ENCODE results near the gene BCAN. TPM values are rescaled to one million over a fixed set of nuclear protein-coding genes. Genes with fewer than 3 reads are reported as not detected.

Gene BCAN
- total and polyA plus RNA-seq, 2 of the 4 experiments (the other 2 are of a cell fraction) = 0.07 TPM; not detected in 1

DNA sequence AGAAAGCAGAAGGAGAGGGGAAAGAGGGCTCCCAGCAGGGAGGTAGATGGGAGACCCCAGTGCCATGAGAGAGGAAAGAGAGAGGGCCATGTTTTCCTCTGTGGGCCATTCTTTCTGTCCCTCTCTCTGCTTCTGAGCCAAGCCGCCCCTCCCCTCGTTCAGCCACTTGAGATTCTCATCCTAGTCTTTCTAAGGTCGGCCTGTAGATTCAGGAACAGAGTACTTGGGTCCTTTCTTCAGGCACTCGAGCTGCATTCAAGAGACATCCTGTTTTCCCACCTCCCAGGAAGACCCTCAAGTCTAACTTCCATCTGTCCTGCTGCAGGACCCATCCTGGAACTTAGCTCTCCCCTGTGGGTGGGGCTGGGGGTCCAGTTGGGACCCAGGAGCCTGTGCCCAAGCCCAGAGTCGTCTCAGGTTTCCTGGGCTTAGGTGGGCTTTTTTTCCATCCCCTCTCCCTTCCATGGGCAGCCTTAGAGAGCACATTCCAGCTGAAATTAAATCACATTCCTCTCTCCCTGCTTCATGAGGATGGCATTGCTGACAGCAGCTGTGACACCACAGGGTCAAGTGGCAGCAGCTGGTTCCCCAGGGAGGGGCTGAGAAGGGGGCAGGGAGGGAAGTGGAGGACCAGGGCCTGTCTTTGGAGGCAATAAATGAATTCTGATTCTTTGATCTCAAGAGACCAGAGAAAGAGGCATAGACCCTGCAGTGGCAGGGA lies 22.3 kb downstream of the BCAN start:
- peak overlapping the region; percentile 97 for H2BK20ac ChIP-seq (ENCODE audit: low read depth, low read length)
- peak; percentile 58 for DNase-seq

More for the DNA sequence above, 22.3 kb downstream of the BCAN start:
- Histone ChIP-seq H3K9me3 (ENCODE audit: control insufficient read depth, insufficient read depth, low read length) (no peaks in the 10 kb centered on the region), H3K4ac (ENCODE audit: low read depth, low read length) (peak overlapping the region; percentile 87), H2BK5ac (ENCODE audit: low read depth, low read length, poor library complexity, severe bottlenecking) (peak overlapping the region; percentile 95), H4K5ac (ENCODE audit: low read depth, low read length) (peak overlapping the region; percentile 71), H3K18ac (ENCODE audit: low read depth, low read length) (peak overlapping the region; percentile 77), H3K23ac (ENCODE audit: low read depth, low read length) (peak overlapping the region; percentile 73), H3K9me1 (ENCODE audit: insufficient read depth, low read length) (peaks cover 28% of the 10 kb centered on the region), H4K20me1 (ENCODE audit: insufficient read depth, low read length) (no peaks in the 10 kb centered on the region), H3K27me3 (ENCODE audit: control insufficient read depth, insufficient read depth, low read length) (no peaks in the 10 kb centered on the region), H3K36me3 (ENCODE audit: control insufficient read depth, insufficient read depth, low read length) (no peaks in the 10 kb centered on the region), H4K8ac (ENCODE audit: low read depth in 2 of 2, low read length in 2 of 2) (peak overlapping the region; percentile 75 to 97; a peak in 3 of 4 replicates), H2AK9ac (replicated peaks; ENCODE audit: low read depth, low read length, poor library complexity) (peak overlapping the region; percentile 93), H2BK15ac (ENCODE audit: low read depth, low read length) (peak overlapping the region; percentile 87; the same call in 2 of the 3 replicates), H3K9ac (ENCODE audit: low read depth, low read length) (peak overlapping the region; percentile 54), H2AFZ (replicated peaks; ENCODE audit: low read length, poor library complexity) (peak overlapping the region; percentile 83), H4K91ac (ENCODE audit: insufficient read depth, low read depth, low read length) (peak overlapping the region; percentile 97), H2BK120ac (ENCODE audit: low read depth, low read length) (peak overlapping the region; percentile 96), H3K27ac (ENCODE audit: insufficient read depth, low read length) (peak overlapping the region; percentile 76), H3K14ac (replicated peaks; ENCODE audit: low read depth, low read length) (peak overlapping the region; percentile 89), H3K4me1 (ENCODE audit: control insufficient read depth, insufficient read depth, low read length) (peaks cover 66% of the 10 kb centered on the region), H3K79me1 (ENCODE audit: low read depth in 1 of 2, low read length in 2 of 2) (peaks cover 0 to 39% of the 10 kb centered on the region in 2 experiments; a peak in 2 of 4 replicates), H3K56ac (ENCODE audit: extremely low read depth, insufficient read depth, low read length) (peak overlapping the region; percentile 80), H2AK5ac (ENCODE audit: low read depth, low read length) (peak overlapping the region; percentile 97), H3K4me3 (ENCODE audit: insufficient read depth, low read depth, low read length) (no peak overlapping the region), H3K4me2 (ENCODE audit: low read depth, low read length) (peak overlapping the region; percentile 26)
- BruUV-seq (replicated peaks) = no TSS peak
- ChIA-PET CTCF (interaction anchor here (1.1 kb wide), 1 partner anchor 13 kb away, joined by 3 read pairs; no protein-coding TSS in a partner anchor), POLR2A (ENCODE audit: unreplicated experiment) (interaction anchor here (0.6 to 2.1 kb wide), 3 partner anchors 9 to 17 kb away, joined by 3 to 22 read pairs (median 5); partner anchors contain the start of gene NES)
- dilution Hi-C loops (cut with HindIII; ENCODE audit: low sequenced_read_pairs, unreplicated experiment) (no loop called here), intact Hi-C loops (cut with micrococcal nuclease) (no loop called here), in situ Hi-C loops (cut with MboI; ENCODE audit: low sequenced_read_pairs) (no loop called here)
- TF ChIP-seq CEBPB (IDR thresholded peaks at IDR 0.05; ENCODE audit: low read depth, low read length) = no peak
- TF ChIP-seq RFX5 (IDR thresholded peaks at IDR 0.05; ENCODE audit: low read depth, low read length) = no peak
- TF ChIP-seq, protein P1, sequence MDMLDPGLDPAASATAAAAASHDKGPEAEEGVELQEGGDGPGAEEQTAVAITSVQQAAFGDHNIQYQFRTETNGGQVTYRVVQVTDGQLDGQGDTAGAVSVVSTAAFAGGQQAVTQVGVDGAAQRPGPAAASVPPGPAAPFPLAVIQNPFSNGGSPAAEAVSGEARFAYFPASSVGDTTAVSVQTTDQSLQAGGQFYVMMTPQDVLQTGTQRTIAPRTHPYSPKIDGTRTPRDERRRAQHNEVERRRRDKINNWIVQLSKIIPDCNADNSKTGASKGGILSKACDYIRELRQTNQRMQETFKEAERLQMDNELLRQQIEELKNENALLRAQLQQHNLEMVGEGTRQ (IDR thresholded peaks at IDR 0.05; ENCODE audit: low read depth, low read length) = no peak
- TF ChIP-seq, protein P2, sequence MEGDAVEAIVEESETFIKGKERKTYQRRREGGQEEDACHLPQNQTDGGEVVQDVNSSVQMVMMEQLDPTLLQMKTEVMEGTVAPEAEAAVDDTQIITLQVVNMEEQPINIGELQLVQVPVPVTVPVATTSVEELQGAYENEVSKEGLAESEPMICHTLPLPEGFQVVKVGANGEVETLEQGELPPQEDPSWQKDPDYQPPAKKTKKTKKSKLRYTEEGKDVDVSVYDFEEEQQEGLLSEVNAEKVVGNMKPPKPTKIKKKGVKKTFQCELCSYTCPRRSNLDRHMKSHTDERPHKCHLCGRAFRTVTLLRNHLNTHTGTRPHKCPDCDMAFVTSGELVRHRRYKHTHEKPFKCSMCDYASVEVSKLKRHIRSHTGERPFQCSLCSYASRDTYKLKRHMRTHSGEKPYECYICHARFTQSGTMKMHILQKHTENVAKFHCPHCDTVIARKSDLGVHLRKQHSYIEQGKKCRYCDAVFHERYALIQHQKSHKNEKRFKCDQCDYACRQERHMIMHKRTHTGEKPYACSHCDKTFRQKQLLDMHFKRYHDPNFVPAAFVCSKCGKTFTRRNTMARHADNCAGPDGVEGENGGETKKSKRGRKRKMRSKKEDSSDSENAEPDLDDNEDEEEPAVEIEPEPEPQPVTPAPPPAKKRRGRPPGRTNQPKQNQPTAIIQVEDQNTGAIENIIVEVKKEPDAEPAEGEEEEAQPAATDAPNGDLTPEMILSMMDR (conservative IDR thresholded peaks at IDR 0.05; ENCODE audit: low read depth, low read length) = no peak
- no peak for TF ChIP-seq NFE2L2 (IDR thresholded peaks at IDR 0.05; ENCODE audit: low read depth, low read length)
- no peak for TF ChIP-seq FOS (IDR thresholded peaks at IDR 0.05; ENCODE audit: low read depth, low read length)
- TF ChIP-seq MAZ (IDR thresholded peaks at IDR 0.05; ENCODE audit: borderline replicate concordance, low read depth, low read length) = peak; percentile 93
- no peak for TF ChIP-seq RAD21 (IDR thresholded peaks at IDR 0.05; ENCODE audit: low read length)
- TF ChIP-seq BHLHE40 (IDR thresholded peaks at IDR 0.05; ENCODE audit: low read depth, low read length) = 0 out of 2 replicates have a peak, but pooled peaks have one; percentile 6
- TF ChIP-seq CHD1 (IDR thresholded peaks at IDR 0.05; ENCODE audit: low read depth, low read length) = no peak
- peak; percentile 5; the same call in 1 of the 2 replicates for ATAC-seq (ENCODE audit: low read depth)
- no CpG with 5 or more reads among the region's 5 CpGs for WGBS, 2 experiments (ENCODE audit: extremely low coverage in 2 of 2, insufficient read length in 1 of 2)

Data from IMR-90 (cell line).